Loucy (cell line): ENCODE results near the gene CELF2.

Experiments used
- H2AFZ ChIP-seq: fragments of 200-600 bp; sonication (generic); 2 replicates; pipeline ENCODE4 v1.6.0; 2016; ENCODE audit warnings: antibody characterized with exemption, mild to moderate bottlenecking, low read length, moderate library complexity
- H3F3A ChIP-seq: fragments of 200-600 bp; 2 replicates; pipeline ENCODE4 v1.6.0; 2016; ENCODE audit warnings: antibody characterized with exemption, low read depth, mild to moderate bottlenecking
- H3K27me3 ChIP-seq: fragments of 200-600 bp; sonication (generic); 2 replicates; pipeline ENCODE4 v1.6.1; 2014; ENCODE audit warnings: low read length, mild to moderate bottlenecking; ENCODE audit not compliant: insufficient read depth, poor library complexity, severe bottlenecking
- H3K36me3 ChIP-seq: fragments of 200-600 bp; sonication (generic); 2 replicates; pipeline ENCODE4 v1.6.1; 2016; ENCODE audit warnings: low read length; ENCODE audit not compliant: insufficient read depth
- H3K4me1 ChIP-seq: fragments of 200-600 bp; sonication (generic); 2 replicates; pipeline ENCODE4 v1.5.1; 2014; ENCODE audit warnings: low read length, mild to moderate bottlenecking; ENCODE audit not compliant: insufficient read depth, poor library complexity, severe bottlenecking
- H3K4me2 ChIP-seq: fragments of 200-600 bp; sonication (generic); 2 replicates; pipeline ENCODE4 v1.6.0; 2014; ENCODE audit warnings: antibody characterized with exemption, low read length, low read depth, mild to moderate bottlenecking; ENCODE audit not compliant: poor library complexity, severe bottlenecking
- H3K4me3 ChIP-seq: fragments of 200-600 bp; sonication (generic); 2 replicates; pipeline ENCODE4 v1.5.1; 2014; ENCODE audit warnings: low read length, mild to moderate bottlenecking, mixed read lengths; ENCODE audit not compliant: poor library complexity, severe bottlenecking
- H3K79me2 ChIP-seq: fragments of 200-600 bp; sonication (generic); 2 replicates; pipeline ENCODE4 v1.6.1; 2014; ENCODE audit warnings: low read length; ENCODE audit not compliant: insufficient read depth
- H3K9ac ChIP-seq: fragments of 200-600 bp; sonication (generic); 2 replicates; pipeline ENCODE4 v1.6.0; 2014; ENCODE audit warnings: mild to moderate bottlenecking, low read depth, low read length, moderate library complexity; ENCODE audit not compliant: poor library complexity, severe bottlenecking
- H3K9me2 ChIP-seq: fragments of 200-600 bp; sonication (generic); replicated peaks from 2 replicates; pipeline ENCODE4 v1.6.1; 2016; ENCODE audit warnings: low read depth, low read length, mixed read lengths
- H3K9me3 ChIP-seq: fragments of 200-600 bp; sonication (generic); 2 replicates; pipeline ENCODE4 v1.6.1; 2014; ENCODE audit warnings: mild to moderate bottlenecking, antibody characterized with exemption, low read length, low read depth; ENCODE audit not compliant: insufficient read depth
- H4K20me1 ChIP-seq: fragments of 200-600 bp; sonication (generic); 2 replicates; pipeline ENCODE4 v1.6.0; 2014; ENCODE audit warnings: antibody characterized with exemption, low read length, mild to moderate bottlenecking; ENCODE audit not compliant: insufficient read depth, poor library complexity, severe bottlenecking
- CTCF ChIP-seq: fragments of 200-600 bp; sonication (generic); conservative IDR thresholded peaks from 2 replicates; pipeline ENCODE4 v1.5.1; 2014; ENCODE audit warnings: mild to moderate bottlenecking, antibody characterized with exemption, low read length
- EZH2phosphoT487 ChIP-seq: fragments of 200-600 bp; IDR thresholded peaks from 2 replicates; pipeline ENCODE4 v1.6.1; 2018; ENCODE audit warnings: antibody characterized with exemption, mild to moderate bottlenecking, moderate library complexity, borderline replicate concordance

Gene CELF2

GRCh38 chr10:11049806-11050205, 32.1 kb downstream of the CELF2 start:
- Histone ChIP-seq H3K4me3 (no peak overlapping the region), H3K4me1 (no peaks in the 10 kb centered on the region), H3F3A (no peaks in the 10 kb centered on the region), H3K27me3 (no peaks in the 10 kb centered on the region), H3K9me2 (no peaks in the 10 kb centered on the region), H3K36me3 (no peaks in the 10 kb centered on the region), H2AFZ (no peak overlapping the region), H3K4me2 (no peak overlapping the region), H4K20me1 (no peaks in the 10 kb centered on the region), H3K9me3 (no peaks in the 10 kb centered on the region), H3K79me2 (no peaks in the 10 kb centered on the region), H3K9ac (no peak overlapping the region)
- TF ChIP-seq EZH2phosphoT487, result no peak
- no peak for TF ChIP-seq CTCF

- no peaks in the 10 kb centered on the region for H3K79me2 ChIP-seq
- H3K4me2 ChIP-seq, result no peak overlapping the region
- H2AFZ ChIP-seq, result no peak overlapping the region
- H4K20me1 ChIP-seq, result no peaks in the 10 kb centered on the region
- H3F3A ChIP-seq, result no peaks in the 10 kb centered on the region
- no peaks in the 10 kb centered on the region for H3K36me3 ChIP-seq
- no peaks in the 10 kb centered on the region for H3K27me3 ChIP-seq
- H3K4me3 ChIP-seq, result no peak overlapping the region
- H3K4me1 ChIP-seq, result no peaks in the 10 kb centered on the region
- TF ChIP-seq EZH2phosphoT487, result no peak
- TF ChIP-seq CTCF, result no peak
- no peaks in the 10 kb centered on the region for H3K9me2 ChIP-seq
- H3K9ac ChIP-seq, result no peak overlapping the region
- H3K9me3 ChIP-seq, result no peaks in the 10 kb centered on the region
Measured at GRCh38 chr10:11050301-11051287, 32.9 kb downstream of the CELF2 start.

GRCh38 chr10:11057018-11057417, 39.3 kb downstream of the CELF2 start:
- no peaks in the 10 kb centered on the region for H3K4me1 ChIP-seq
- H3K4me2 ChIP-seq, result no peak overlapping the region
- H3K9me2 ChIP-seq, result no peaks in the 10 kb centered on the region
- H2AFZ ChIP-seq, result no peak overlapping the region
- H3K9me3 ChIP-seq, result no peaks in the 10 kb centered on the region
- no peak overlapping the region for H3K9ac ChIP-seq
- no peaks in the 10 kb centered on the region for H4K20me1 ChIP-seq
- H3K36me3 ChIP-seq, result no peaks in the 10 kb centered on the region
- H3K27me3 ChIP-seq, result no peaks in the 10 kb centered on the region
- no peak overlapping the region for H3K4me3 ChIP-seq
- H3K79me2 ChIP-seq, result no peaks in the 10 kb centered on the region
- H3F3A ChIP-seq, result no peaks in the 10 kb centered on the region
- no peak for TF ChIP-seq EZH2phosphoT487
